Body of pancreas (tissue), 4 donors: ENCODE data around the gene HMCN2. TPM values are rescaled to one million over a fixed set of nuclear protein-coding genes. Genes with fewer than 3 reads are reported as not detected.

Experiments used
- ATAC-seq: fragments of 150-250 bp; one replicate; pipeline ENCODE4 v1.9.1; 2016
- DNase-seq, 4 donors: peaks; one replicate each; pipeline ENCODE4 v3.0.0-alpha.2; 2019
- H3K27ac ChIP-seq, 4 donors: fragments of 200-600 bp; sonication (generic); 1 replicate in 3 of 4; 2 replicates in 1 of 4; pipeline versions ENCODE4 v1.5.1 to v1.6.1; 2016 to 2019; ENCODE audit warnings: mild to moderate bottlenecking in 1 of 4, mixed read lengths in 1 of 4, moderate library complexity in 1 of 4
- H3K27me3 ChIP-seq, 2 donors: fragments of 200-600 bp; sonication (generic); one replicate each; pipeline ENCODE4 v1.6.0; 2016; ENCODE audit warnings: mild to moderate bottlenecking in 1 of 2
- H3K36me3 ChIP-seq, 2 donors: fragments of 200-600 bp; sonication (generic); replicated peaks in 1 of 2; 2 replicates each; pipeline ENCODE4 v1.5.1; 2016; ENCODE audit warnings: low read depth in 2 of 2; ENCODE audit not compliant: insufficient read depth in 1 of 2
- H3K4me1 ChIP-seq: fragments of 200-600 bp; sonication (generic); one replicate; pipeline ENCODE4 v1.6.0; 2016
- H3K4me3 ChIP-seq, 2 donors: fragments of 200-600 bp; sonication (generic); 1 replicate in 1 of 2; 2 replicates in 1 of 2; pipeline ENCODE4 v1.5.1; 2016 to 2019
- H3K9me3 ChIP-seq, 3 donors: fragments of 200-600 bp; sonication (generic); 1 replicate in 2 of 3; 2 replicates in 1 of 3; pipeline ENCODE4 v1.5.1; 2016
- POLR2A ChIP-seq, 3 donors: fragments of 450-650 bp; IDR thresholded peaks; one replicate each; pipeline ENCODE4 v1.6.1; 2016; ENCODE audit warnings: antibody characterized with exemption in 3 of 3, mild to moderate bottlenecking in 2 of 3
- WGBS, 2 donors: methylation state at CpG; one replicate each; pipeline ENCODE4 v1.1.5; 2017; 5-methylcytosine and 5-hydroxymethylcytosine counted together
- intact Hi-C: fragments of 100-400 bp; cut with DNase I; formaldehyde crosslinking; loops from one replicate; pipeline ENCODE4 v1.15.1; 2023
- total RNA-seq, 2 donors: library from RNA; depleted of rRNA; stranded (reverse); fragments of >200 nt; gene quantifications; one replicate each; pipeline ENCODE4 v1.1.0, GENCODE V29; 2016
- TF ChIP-seq, protein P1 (sequence below), 7 experiments: fragments of 450-650 bp in 4 of 7; fragments of 200-600 bp in 3 of 7; sonication (generic) in 3 of 7; IDR thresholded peaks; one replicate each; pipeline ENCODE4 v1.5.1; 2016 to 2019; ENCODE audit warnings: antibody characterized with exemption in 7 of 7

HMCN2 gene
- total RNA-seq, 2 donors from 2014 or later: 0.78 to 3.6 TPM

GRCh38 chr9:130262061-130262745 lies 3.4 kb upstream of the HMCN2 start:
- Histone ChIP-seq H3K4me1 (peaks cover 14% of the 10 kb centered on the region), H3K36me3 (no peaks in the 10 kb centered on the region), H3K27ac (no peak overlapping the region), H3K4me3 (no peak overlapping the region), H3K27me3 (peaks cover 0 to 18% of the 10 kb centered on the region in 2 donors), H3K9me3 (no peaks in the 10 kb centered on the region)
- DNase-seq (no peak), ATAC-seq (no peak)
- 71 to 84% methylated on average over 16 to 17 of the region's 17 CpGs for WGBS, 2 donors
- intact Hi-C loops: no loop called here
- TF ChIP-seq POLR2A (IDR thresholded peaks at IDR 0.05): no peak
- TF ChIP-seq, protein P1, sequence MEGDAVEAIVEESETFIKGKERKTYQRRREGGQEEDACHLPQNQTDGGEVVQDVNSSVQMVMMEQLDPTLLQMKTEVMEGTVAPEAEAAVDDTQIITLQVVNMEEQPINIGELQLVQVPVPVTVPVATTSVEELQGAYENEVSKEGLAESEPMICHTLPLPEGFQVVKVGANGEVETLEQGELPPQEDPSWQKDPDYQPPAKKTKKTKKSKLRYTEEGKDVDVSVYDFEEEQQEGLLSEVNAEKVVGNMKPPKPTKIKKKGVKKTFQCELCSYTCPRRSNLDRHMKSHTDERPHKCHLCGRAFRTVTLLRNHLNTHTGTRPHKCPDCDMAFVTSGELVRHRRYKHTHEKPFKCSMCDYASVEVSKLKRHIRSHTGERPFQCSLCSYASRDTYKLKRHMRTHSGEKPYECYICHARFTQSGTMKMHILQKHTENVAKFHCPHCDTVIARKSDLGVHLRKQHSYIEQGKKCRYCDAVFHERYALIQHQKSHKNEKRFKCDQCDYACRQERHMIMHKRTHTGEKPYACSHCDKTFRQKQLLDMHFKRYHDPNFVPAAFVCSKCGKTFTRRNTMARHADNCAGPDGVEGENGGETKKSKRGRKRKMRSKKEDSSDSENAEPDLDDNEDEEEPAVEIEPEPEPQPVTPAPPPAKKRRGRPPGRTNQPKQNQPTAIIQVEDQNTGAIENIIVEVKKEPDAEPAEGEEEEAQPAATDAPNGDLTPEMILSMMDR (IDR thresholded peaks at IDR 0.05): no peak

- no peak overlapping the region for H3K27ac ChIP-seq
Measured at GRCh38 chr9:130262771-130263170, 2.8 kb upstream of the HMCN2 start.

GRCh38 chr9:130263601-130264413 lies 1.8 kb upstream of the HMCN2 start:
- Histone ChIP-seq H3K27ac (no peak overlapping the region), H3K36me3 (no peaks in the 10 kb centered on the region), H3K9me3 (no peaks in the 10 kb centered on the region), H3K4me1 (peaks cover 14% of the 10 kb centered on the region), H3K4me3 (no peak overlapping the region), H3K27me3 (peaks cover 0 to 18% of the 10 kb centered on the region in 2 donors)
- 48 to 61% methylated on average over 5 to 10 of the region's 10 CpGs for WGBS, 2 donors
- TF ChIP-seq POLR2A (IDR thresholded peaks at IDR 0.05): no peak
- TF ChIP-seq, protein P1 (IDR thresholded peaks at IDR 0.05): no peak
- intact Hi-C loops: no loop called here
- DNase-seq (no peak), ATAC-seq (no peak)

More at GRCh38 chr9:130262771-130263170, 2.8 kb upstream of the HMCN2 start:
- WGBS, 2 donors: 58 to 73% methylated on average over 5 to 7 of the region's 7 CpGs
- intact Hi-C loops: no loop called here
- peaks cover 0 to 18% of the 10 kb centered on the region in 2 donors for H3K27me3 ChIP-seq
- peaks cover 14% of the 10 kb centered on the region for H3K4me1 ChIP-seq
- DNase-seq: no peak
- TF ChIP-seq, protein P1 (IDR thresholded peaks at IDR 0.05): no peak
- TF ChIP-seq POLR2A (IDR thresholded peaks at IDR 0.05): no peak
- ATAC-seq: no peak
- no peaks in the 10 kb centered on the region for H3K9me3 ChIP-seq
- H3K36me3 ChIP-seq: no peaks in the 10 kb centered on the region
- H3K4me3 ChIP-seq: no peak overlapping the region

DNA sequence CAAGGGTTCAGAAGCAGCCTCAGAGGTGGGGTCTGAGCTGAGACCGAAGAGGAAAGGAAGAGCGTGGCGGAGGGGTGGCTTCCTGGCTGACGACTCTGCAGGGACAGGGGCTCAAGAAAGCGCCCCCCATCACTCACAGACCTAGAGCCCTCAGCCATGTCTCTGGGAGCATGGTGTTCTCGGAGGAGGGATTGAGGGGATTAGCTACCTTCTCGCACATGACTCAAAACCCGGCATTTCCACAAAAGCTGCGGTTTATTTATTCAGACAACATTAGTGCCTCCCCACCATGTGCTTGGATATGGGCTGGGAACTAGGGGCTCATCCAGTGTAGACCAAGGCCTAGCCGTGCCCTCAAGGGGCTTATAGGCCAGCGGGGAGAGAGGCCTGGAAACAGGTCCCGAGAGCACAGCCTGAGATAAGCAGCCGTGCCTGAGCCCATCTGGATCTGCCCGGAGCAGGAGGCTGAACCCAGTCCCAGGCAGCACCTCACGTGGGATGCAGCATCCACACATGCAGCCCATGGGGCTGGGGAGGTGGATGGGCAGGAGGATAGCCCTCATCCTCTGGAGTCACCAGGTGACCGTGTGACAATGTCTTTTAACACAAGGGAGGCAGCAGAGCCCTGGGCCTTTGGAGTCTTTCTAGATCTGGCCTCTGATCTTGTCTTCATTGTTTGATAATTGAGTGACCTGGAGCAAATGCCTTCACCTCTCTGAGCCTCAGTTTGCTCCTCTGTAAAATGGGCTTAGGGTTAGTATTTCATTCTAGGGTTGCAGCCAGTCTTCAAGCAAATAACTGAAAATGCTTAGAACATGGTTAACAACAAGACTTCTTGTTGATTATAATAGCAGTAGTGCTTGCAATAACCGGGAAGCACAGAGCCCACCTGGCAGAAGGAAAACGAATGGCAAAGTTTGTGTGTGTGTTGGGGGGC lies 878 bp upstream of the HMCN2 start:
- intact Hi-C loops: no loop called here
- DNase-seq: no peak
- Histone ChIP-seq H3K27me3 (peaks cover 0 to 18% of the 10 kb centered on the region in 2 donors), H3K9me3 (no peaks in the 10 kb centered on the region), H3K36me3 (no peaks in the 10 kb centered on the region), H3K27ac (no peak overlapping the region), H3K4me1 (peaks cover 14% of the 10 kb centered on the region), H3K4me3 (no peak overlapping the region)
- WGBS, 2 donors: 49 to 75% methylated on average over 13 to 17 of the region's 18 CpGs
- TF ChIP-seq, protein P1 (IDR thresholded peaks at IDR 0.05): no peak
- TF ChIP-seq POLR2A (IDR thresholded peaks at IDR 0.05): no peak
- no peak for ATAC-seq
